Endothelial cell of umbilical vein (primary cell): Measurements from ENCODE around the gene LRP5. TPM values are rescaled to one million over a fixed set of nuclear protein-coding genes. Genes with fewer than 3 reads are reported as not detected.

Experiments
- BruUV-seq: library from RNA; stranded (reverse); fragments of 400-500 nt; replicated peaks from 2 replicates; lab custom pipeline; 2021; lab: Mats Ljungman, UMichigan
- CTCF ChIA-PET: fragments of 300-600, 350-600 bp; sonication (Branson Sonifier 250); formaldehyde crosslinking; loops from one replicate; lab custom pipeline; 2021; ENCODE audit warnings: antibody characterized with exemption, inconsistent platforms; lab: Charles Lee
- POLR2A ChIA-PET: fragments of 300-600, 350-600 bp; sonication (Branson Sonifier 250); formaldehyde crosslinking; loops from one replicate; lab custom pipeline; 2021; ENCODE audit warnings: antibody characterized with exemption, inconsistent platforms; lab: Charles Lee
- DNase-seq: peaks from one replicate; pipeline ENCODE4 v3.0.0-alpha.2; 2011; ENCODE audit warnings: low read depth, low spot score
- FAIRE-seq: peaks from 2 replicates; lab custom pipeline; 2011; peaks lifted over from hg19 to GRCh38; lab: Jason Lieb, UNC
- H2AFZ ChIP-seq: 2 replicates; pipeline ENCODE4 v1.6.0; 2012; ENCODE audit warnings: low read depth, low read length, control low read depth, inconsistent platforms
- H3K27ac ChIP-seq: 2 replicates; pipeline ENCODE4 v1.5.1; 2011; ENCODE audit warnings: low read depth, mild to moderate bottlenecking, control low read depth, low read length, moderate library complexity; ENCODE audit not compliant: insufficient read depth
- H3K27me3 ChIP-seq, 2 experiments: 2 replicates each; pipeline versions ENCODE4 v1.6.0 to v1.6.1; 2011; ENCODE audit warnings: low read length in 2 of 2, mixed read lengths in 1 of 2; ENCODE audit not compliant: control insufficient read depth in 2 of 2, insufficient read depth in 2 of 2
- H3K36me3 ChIP-seq, 2 experiments: 2 replicates in 1 of 2; 3 replicates in 1 of 2; pipeline ENCODE4 v1.5.1; 2011; ENCODE audit warnings: low read length in 2 of 2, mild to moderate bottlenecking in 1 of 2, moderate library complexity in 1 of 2; ENCODE audit not compliant: control insufficient read depth in 2 of 2, insufficient read depth in 2 of 2; ENCODE audit errors: extremely low read depth in 1 of 2
- H3K4me1 ChIP-seq: 3 replicates; pipeline ENCODE4 v1.5.1; 2011; ENCODE audit warnings: mild to moderate bottlenecking, low read length; ENCODE audit not compliant: control insufficient read depth, insufficient read depth; ENCODE audit errors: extremely low read depth
- H3K4me2 ChIP-seq: 2 replicates; pipeline ENCODE4 v1.6.1; 2011; ENCODE audit warnings: low read length, control low read depth, mixed read lengths; ENCODE audit not compliant: insufficient read depth
- H3K4me3 ChIP-seq, 3 experiments: fragments of 200-600 bp in 1 of 3; sonication (generic), shearing (Covaris generic) in 1 of 3; replicated peaks in 1 of 3; 2 replicates each; pipeline ENCODE4 v1.5.1; 2011 to 2016; ENCODE audit warnings: control low read depth in 3 of 3, low read length in 3 of 3, mild to moderate bottlenecking in 2 of 3, inconsistent platforms in 1 of 3, low read depth in 1 of 3, moderate library complexity in 1 of 3; ENCODE audit not compliant: insufficient read depth in 1 of 3
- H3K79me2 ChIP-seq: 2 replicates; pipeline ENCODE4 v1.6.0; 2012; ENCODE audit warnings: low read length, inconsistent platforms; ENCODE audit not compliant: control insufficient read depth, insufficient read depth
- H3K9ac ChIP-seq: replicated peaks from 2 replicates; pipeline ENCODE3; 2011; ENCODE audit warnings: low read length, control low read depth; ENCODE audit not compliant: insufficient read depth; ENCODE audit errors: extremely low read depth
- H3K9me1 ChIP-seq: replicated peaks from 3 replicates; pipeline ENCODE4 v1.6.0; 2011; ENCODE audit warnings: mild to moderate bottlenecking, low read length; ENCODE audit not compliant: control insufficient read depth, insufficient read depth; ENCODE audit errors: extremely low read depth
- H3K9me3 ChIP-seq: replicated peaks from 2 replicates; pipeline ENCODE4 v1.5.1; 2012; ENCODE audit warnings: low read length, inconsistent platforms; ENCODE audit not compliant: control insufficient read depth, insufficient read depth
- H4K20me1 ChIP-seq: replicated peaks from 2 replicates; pipeline ENCODE3; 2011; ENCODE audit warnings: mild to moderate bottlenecking, low read length; ENCODE audit not compliant: control insufficient read depth, insufficient read depth; ENCODE audit errors: extremely low read depth
- CTCF ChIP-seq, 2 donors: IDR thresholded peaks; 1 replicate in 1 of 2; 2 replicates in 1 of 2; pipeline ENCODE4 v1.5.1; 2011; ENCODE audit warnings: low read length in 2 of 2, mild to moderate bottlenecking in 2 of 2, moderate library complexity in 2 of 2, control low read depth in 1 of 2, inconsistent platforms in 1 of 2, low read depth in 1 of 2; ENCODE audit not compliant: insufficient read depth in 1 of 2; ENCODE audit errors: extremely low read depth in 1 of 2
- EZH2 ChIP-seq: IDR thresholded peaks from 2 replicates; pipeline ENCODE4 v1.6.1; 2012; ENCODE audit warnings: borderline replicate concordance, low read depth, mild to moderate bottlenecking, moderate library complexity, low read length, inconsistent platforms; ENCODE audit not compliant: severe bottlenecking
- FOS ChIP-seq: IDR thresholded peaks from 2 replicates; pipeline ENCODE4 v1.6.1; 2011; ENCODE audit warnings: mild to moderate bottlenecking, low read length, moderate library complexity, borderline replicate concordance; ENCODE audit not compliant: insufficient read depth
- GATA2 ChIP-seq: IDR thresholded peaks from 2 replicates; pipeline ENCODE4 v1.7.0; 2011; ENCODE audit warnings: low read depth, mild to moderate bottlenecking, moderate library complexity, mixed read lengths, low read length; ENCODE audit not compliant: insufficient read length, insufficient read depth
- JUN ChIP-seq: IDR thresholded peaks from 2 replicates; pipeline ENCODE4 v1.6.1; 2011; ENCODE audit warnings: borderline replicate concordance, low read depth; ENCODE audit not compliant: insufficient read length, insufficient read depth
- MYC ChIP-seq: IDR thresholded peaks from one replicate; pipeline ENCODE4 v1.6.1; 2011; ENCODE audit warnings: mild to moderate bottlenecking, low read depth, low read length
- POLR2A ChIP-seq: IDR thresholded peaks from 2 replicates; pipeline ENCODE4 v1.6.1; 2012; ENCODE audit warnings: low read depth, mild to moderate bottlenecking, control low read depth, low read length
- POLR2AphosphoS5 ChIP-seq: IDR thresholded peaks from 2 replicates; pipeline ENCODE4 v1.6.1; 2012; ENCODE audit warnings: low read depth, mild to moderate bottlenecking, control low read depth, low read length, moderate library complexity; ENCODE audit not compliant: insufficient read depth
- dilution Hi-C: fragments of 300-500 bp; cut with MboI; formaldehyde crosslinking; loops from one replicate; pipeline ENCODE4 v1.15.0; 2019; ENCODE audit warnings: low sequenced_read_pairs; ENCODE audit not compliant: extremely low pct_ligation_motif_present
- intact Hi-C: fragments of 100-400 bp; cut with micrococcal nuclease; formaldehyde crosslinking; loops from one replicate; pipeline ENCODE4 v1.10.0; 2022
- polyA plus RNA-seq, 4 experiments: library from polyadenylated mRNA; depleted of rRNA in 3 of 4; stranded (reverse) in 3 of 4; unstranded in 1 of 4; fragments of >200 nt; gene quantifications; 2 replicates each; pipeline versions ENCODE4 v1.2.1 to v1.2.3, GENCODE V29; 2011 to 2012; ENCODE audit warnings: missing spikeins in 1 of 4
- total RNA-seq: library from RNA; stranded (reverse); gene quantifications from 2 replicates; pipeline ENCODE4 v1.2.3, GENCODE V29; 2021
- TF ChIP-seq, protein P1 (sequence below): IDR thresholded peaks from 2 replicates; pipeline ENCODE4 v1.6.1; 2011; ENCODE audit not compliant: insufficient read depth, insufficient read length

The LRP5 gene
- total and polyA plus RNA-seq, 2 donors (not counting 3 experiments of a cell fraction or from before 2014, with no cell fraction given), result 35.1 to 51.8 TPM

GRCh38 chr11:68401856-68402255, 89.5 kb downstream of the LRP5 start:
- Histone ChIP-seq H3K4me2 (no peak overlapping the region), H3K27me3 (no peaks in the 10 kb centered on the region), H3K9me1 (no peaks in the 10 kb centered on the region), H3K27ac (no peak overlapping the region), H3K9ac (no peak overlapping the region), H3K4me1 (no peaks in the 10 kb centered on the region), H3K79me2 (no peaks in the 10 kb centered on the region), H2AFZ (no peak overlapping the region), H3K9me3 (no peaks in the 10 kb centered on the region), H3K36me3 (peaks cover 0 to 25% of the 10 kb centered on the region in 2 experiments), H3K4me3 (no peak overlapping the region), H4K20me1 (no peaks in the 10 kb centered on the region)
- BruUV-seq, result no TSS peak
- TF ChIP-seq CTCF (IDR thresholded peaks at IDR 0.05; ENCODE audit: extremely low read depth in 1 of 2, insufficient read depth in 1 of 2, low read depth in 1 of 2, low read length in 2 of 2), result no peak
- TF ChIP-seq, protein P1, sequence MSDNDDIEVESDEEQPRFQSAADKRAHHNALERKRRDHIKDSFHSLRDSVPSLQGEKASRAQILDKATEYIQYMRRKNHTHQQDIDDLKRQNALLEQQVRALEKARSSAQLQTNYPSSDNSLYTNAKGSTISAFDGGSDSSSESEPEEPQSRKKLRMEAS, result no peak
- DNase-seq (no peak), FAIRE-seq (no peak)
- dilution Hi-C loops (no loop called here), intact Hi-C loops (loop anchor here (1.0 kb wide), 1 partner anchor 45 kb away; no protein-coding TSS in a partner anchor)
- CTCF ChIA-PET, result interaction anchor here (1.7 kb wide), 1 partner anchor 11 kb away, joined by 4 read pairs; no protein-coding TSS in a partner anchor
- POLR2A ChIA-PET, result no interaction called here

DNA sequence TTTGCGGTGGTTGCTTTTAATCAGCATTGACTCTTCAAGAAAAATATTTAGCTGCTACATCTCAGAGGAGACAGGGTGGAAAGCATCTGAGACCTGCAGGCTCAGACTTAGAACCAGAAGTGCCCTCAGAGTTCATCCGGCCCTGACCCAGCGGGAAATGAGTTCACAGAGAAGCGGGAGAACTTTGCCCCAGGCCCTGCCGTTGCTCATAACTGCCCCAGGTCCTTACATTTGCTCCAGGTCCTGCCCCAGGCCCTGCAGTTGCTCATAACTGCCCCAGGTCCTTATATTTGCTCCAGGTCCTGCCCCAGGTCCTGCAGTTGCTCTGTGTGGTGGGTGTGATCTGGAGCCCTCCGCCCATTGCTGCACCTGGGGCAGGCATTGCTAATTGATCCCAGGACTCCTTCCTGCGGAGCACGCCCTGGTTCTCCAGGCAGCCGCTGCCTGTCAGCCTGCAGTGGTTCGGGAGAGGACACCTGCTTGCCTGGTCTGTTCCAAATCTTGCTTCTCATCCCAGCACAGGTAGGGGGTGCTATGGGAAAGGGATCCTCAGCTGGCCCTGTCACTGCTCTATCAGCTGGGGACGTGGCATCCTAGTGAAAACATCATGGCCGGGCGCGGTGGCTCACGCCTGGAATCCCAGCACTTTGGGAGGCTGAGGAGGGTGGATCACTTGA, 90.1 kb downstream of the LRP5 start:
- no peak for FAIRE-seq
- ChIA-PET POLR2A (no interaction called here), CTCF (interaction anchor here (0.7 to 1.7 kb wide), 2 partner anchors 10 to 14 kb away, joined by 3 to 4 read pairs; no protein-coding TSS in a partner anchor)
- Histone ChIP-seq H3K27me3 (no peaks in the 10 kb centered on the region), H3K9ac (no peak overlapping the region), H3K4me2 (no peak overlapping the region), H3K36me3 (peaks cover 0 to 24% of the 10 kb centered on the region in 2 experiments), H3K79me2 (no peaks in the 10 kb centered on the region), H3K9me1 (no peaks in the 10 kb centered on the region), H3K27ac (no peak overlapping the region), H3K9me3 (no peaks in the 10 kb centered on the region), H3K4me1 (no peaks in the 10 kb centered on the region), H4K20me1 (no peaks in the 10 kb centered on the region), H3K4me3 (no peak overlapping the region), H2AFZ (no peak overlapping the region)
- dilution Hi-C loops (no loop called here), intact Hi-C loops (loop anchor here (1.0 kb wide), 1 partner anchor 45 kb away; no protein-coding TSS in a partner anchor)
- BruUV-seq, result no TSS peak
- no peak for DNase-seq
- TF ChIP-seq, protein P1, result no peak
- no peak for TF ChIP-seq POLR2AphosphoS5
- TF ChIP-seq GATA2, result no peak
- TF ChIP-seq MYC, result no peak
- TF ChIP-seq FOS, result no peak
- TF ChIP-seq POLR2A, result no peak
- no peak for TF ChIP-seq JUN
- TF ChIP-seq CTCF (IDR thresholded peaks at IDR 0.05; ENCODE audit: extremely low read depth in 1 of 2, insufficient read depth in 1 of 2, low read depth in 1 of 2, low read length in 2 of 2), result no peak
- no peak for TF ChIP-seq EZH2
